GM12892 (cell line): ENCODE data around the gene PKN1.
A peak's percentile ranks its signal among the peaks of the same experiment; 100 is the strongest.
"Not testable (repeated sequence)": the region's sequence is repeated elsewhere in the genome, so short reads cannot be mapped to it uniquely, and the experiment has no call there.

Experiments used
- DNase-seq: peaks from one replicate; pipeline ENCODE4 v3.0.0; 2011; ENCODE audit not compliant: insufficient read length
- FAIRE-seq: peaks from 2 replicates; lab custom pipeline; 2011; peaks lifted over from hg19 to GRCh38; lab: Jason Lieb, UNC
- POLR2A ChIP-seq: IDR thresholded peaks from 2 replicates; pipeline ENCODE4 v1.6.1; 2011; ENCODE audit warnings: low read depth, low read length, control low read depth
- POLR2AphosphoS5 ChIP-seq: IDR thresholded peaks from 2 replicates; pipeline ENCODE4 v1.6.1; 2011; ENCODE audit warnings: low read depth, low read length, control low read depth
- TAF1 ChIP-seq: IDR thresholded peaks from 2 replicates; pipeline ENCODE4 v1.6.1; 2011; ENCODE audit warnings: low read depth, mild to moderate bottlenecking, control low read depth, low read length, borderline replicate concordance

PKN1 gene

GRCh38 chr19:14437578-14438140 lies 4.6 kb downstream of the PKN1 start:
- TF ChIP-seq POLR2AphosphoS5 (no peak), POLR2A (no peak), TAF1 (no peak)
- no peak for FAIRE-seq
- DNase-seq: no peak

- no peak for DNase-seq
- no peak for FAIRE-seq
- TF ChIP-seq POLR2AphosphoS5: no peak
- no peak for TF ChIP-seq TAF1
- TF ChIP-seq POLR2A: no peak
Observed at GRCh38 chr19:14439014-14439413, 5.9 kb downstream of the PKN1 start.

GRCh38 chr19:14440049-14440448 lies 6.9 kb downstream of the PKN1 start:
- FAIRE-seq (peak; percentile 82), DNase-seq (peak; percentile 86)
- TF ChIP-seq TAF1: peak; percentile 70
- TF ChIP-seq POLR2A: peak; percentile 81
- TF ChIP-seq POLR2AphosphoS5: peak; percentile 68; the same call in 1 of the 2 replicates

- FAIRE-seq (no peak), DNase-seq (no peak)
- TF ChIP-seq POLR2AphosphoS5: no peak
- no peak for TF ChIP-seq TAF1
- TF ChIP-seq POLR2A: no peak
Observed at GRCh38 chr19:14441041-14441938, 8.2 kb downstream of the PKN1 start.

GRCh38 chr19:14442891-14443631 lies 10.0 kb downstream of the PKN1 start:
- TF ChIP-seq POLR2AphosphoS5: no peak
- no peak for TF ChIP-seq POLR2A
- no peak for TF ChIP-seq TAF1
- FAIRE-seq: no peak
- no peak for DNase-seq

- DNase-seq: no peak
- FAIRE-seq: no peak
- TF ChIP-seq POLR2AphosphoS5 (no peak), TAF1 (no peak), POLR2A (no peak)
Observed at GRCh38 chr19:14443632-14444216, 10.6 kb downstream of the PKN1 start.

GRCh38 chr19:14446336-14447036 lies 13.4 kb downstream of the PKN1 start:
- DNase-seq (no peak), FAIRE-seq (no peak)
- TF ChIP-seq POLR2AphosphoS5 (no peak), POLR2A (no peak), TAF1 (no peak)

GRCh38 chr19:14449321-14449720 lies 16.2 kb downstream of the PKN1 start:
- no peak for TF ChIP-seq POLR2A
- no peak for TF ChIP-seq TAF1
- no peak for TF ChIP-seq POLR2AphosphoS5
- FAIRE-seq (no peak), DNase-seq (no peak)

GRCh38 chr19:14450168-14450874 lies 17.2 kb downstream of the PKN1 start:
- DNase-seq (peak; percentile 66), FAIRE-seq (peak; percentile 46)
- no peak for TF ChIP-seq POLR2AphosphoS5
- TF ChIP-seq POLR2A: no peak
- TF ChIP-seq TAF1: no peak

GRCh38 chr19:14450876-14451275 lies 17.8 kb downstream of the PKN1 start:
- TF ChIP-seq POLR2AphosphoS5: no peak
- TF ChIP-seq TAF1: no peak
- no peak for TF ChIP-seq POLR2A
- FAIRE-seq (no peak), DNase-seq (no peak)

GRCh38 chr19:14452303-14452702 lies 19.2 kb downstream of the PKN1 start:
- DNase-seq, FAIRE-seq: not testable (repeated sequence)
